H9 (cell line): ENCODE results near the gene PDE1C. TPM values are rescaled to one million over a fixed set of nuclear protein-coding genes. Genes with fewer than 3 reads are reported as not detected.

Experiments used
- DNase-seq: peaks from one replicate; pipeline ENCODE4 v3.0.0-alpha.2; 2017
- H2AFZ ChIP-seq: one replicate; pipeline ENCODE4 v1.6.1; 2013; ENCODE audit warnings: mild to moderate bottlenecking, low read length, control low read depth, moderate library complexity
- H2AK5ac ChIP-seq: 2 replicates; pipeline ENCODE4 v1.6.1; 2013; ENCODE audit warnings: low read length, control low read depth, mixed read lengths; ENCODE audit not compliant: insufficient read length
- H2BK120ac ChIP-seq: one replicate; pipeline ENCODE4 v1.6.1; 2013; ENCODE audit warnings: low read depth, mild to moderate bottlenecking, low read length, control low read depth, inconsistent platforms; ENCODE audit not compliant: poor library complexity, severe bottlenecking
- H2BK12ac ChIP-seq: 2 replicates; pipeline ENCODE4 v1.6.1; 2013; ENCODE audit warnings: low read length, control low read depth, mixed read lengths, low read depth; ENCODE audit not compliant: insufficient read length
- H2BK15ac ChIP-seq: 2 replicates; pipeline ENCODE4 v1.6.1; 2013; ENCODE audit warnings: low read depth, low read length, control low read depth
- H2BK20ac ChIP-seq: one replicate; pipeline ENCODE4 v1.6.1; 2013; ENCODE audit warnings: low read depth, mild to moderate bottlenecking, low read length, control low read depth, inconsistent platforms; ENCODE audit not compliant: poor library complexity, severe bottlenecking
- H2BK5ac ChIP-seq: 2 replicates; pipeline ENCODE4 v1.6.1; 2013; ENCODE audit warnings: low read length, control low read depth, mixed read lengths; ENCODE audit not compliant: insufficient read length
- H3K14ac ChIP-seq: 2 replicates; pipeline ENCODE4 v1.6.1; 2013; ENCODE audit warnings: low read length, control low read depth; ENCODE audit not compliant: insufficient read depth
- H3K18ac ChIP-seq: 2 replicates; pipeline ENCODE4 v1.6.1; 2013; ENCODE audit warnings: low read depth, mild to moderate bottlenecking, mixed read lengths, low read length, control low read depth; ENCODE audit not compliant: insufficient read length
- H3K23ac ChIP-seq: 2 replicates; pipeline ENCODE4 v1.6.1; 2013; ENCODE audit warnings: low read length, control low read depth, mixed read lengths, low read depth; ENCODE audit not compliant: insufficient read length
- H3K23me2 ChIP-seq: 2 replicates; pipeline ENCODE4 v1.6.1; 2013; ENCODE audit warnings: low read depth, mild to moderate bottlenecking, mixed read lengths, low read length, control low read depth; ENCODE audit not compliant: insufficient read length, poor library complexity, severe bottlenecking
- H3K27ac ChIP-seq: 2 replicates; pipeline ENCODE4 v1.5.1; 2013; ENCODE audit warnings: low read length, control low read depth, mixed read lengths, low read depth; ENCODE audit not compliant: insufficient read length
- H3K27me3 ChIP-seq: 2 replicates; pipeline ENCODE4 v1.6.1; 2013; ENCODE audit warnings: low read length, control low read depth, inconsistent platforms; ENCODE audit not compliant: insufficient read depth
- H3K4ac ChIP-seq: 2 replicates; pipeline ENCODE4 v1.6.1; 2013; ENCODE audit warnings: low read depth, mild to moderate bottlenecking, control low read depth, inconsistent platforms, low read length, moderate library complexity
- H3K4me1 ChIP-seq: 2 replicates; pipeline ENCODE4 v1.6.1; 2013; ENCODE audit warnings: low read length, control low read depth, inconsistent platforms; ENCODE audit not compliant: insufficient read depth
- H3K4me2 ChIP-seq: 2 replicates; pipeline ENCODE4 v1.6.1; 2013; ENCODE audit warnings: low read length, control low read depth, mixed read lengths; ENCODE audit not compliant: insufficient read length, insufficient read depth
- H3K56ac ChIP-seq: 2 replicates; pipeline ENCODE4 v1.6.1; 2013; ENCODE audit warnings: low read depth, mild to moderate bottlenecking, mixed read lengths, low read length, control low read depth; ENCODE audit not compliant: insufficient read length
- H3K79me1 ChIP-seq: 2 replicates; pipeline ENCODE4 v1.6.1; 2013; ENCODE audit warnings: low read depth, mild to moderate bottlenecking, moderate library complexity, low read length, control low read depth, inconsistent platforms; ENCODE audit not compliant: insufficient read depth, poor library complexity, severe bottlenecking
- H3K79me2 ChIP-seq: 2 replicates; pipeline ENCODE4 v1.6.1; 2013; ENCODE audit warnings: low read length, control low read depth, inconsistent platforms; ENCODE audit not compliant: insufficient read depth
- H3K9ac ChIP-seq: 2 replicates; pipeline ENCODE4 v1.6.1; 2013; ENCODE audit warnings: low read length, control low read depth, mixed read lengths; ENCODE audit not compliant: insufficient read length; ENCODE audit errors: extremely low read depth
- H3K9me3 ChIP-seq: one replicate; pipeline ENCODE4 v1.6.1; 2013; ENCODE audit warnings: low read depth, low read length, inconsistent platforms; ENCODE audit not compliant: control insufficient read depth
- H3T11ph ChIP-seq: one replicate; pipeline ENCODE4 v1.6.1; 2013; ENCODE audit warnings: mild to moderate bottlenecking, low read length, control low read depth, inconsistent platforms
- H4K20me1 ChIP-seq: one replicate; pipeline ENCODE4 v1.6.1; 2013; ENCODE audit not compliant: control insufficient read depth, insufficient read length, insufficient read depth
- H4K5ac ChIP-seq: 2 replicates; pipeline ENCODE4 v1.6.1; 2013; ENCODE audit warnings: low read depth, mild to moderate bottlenecking, mixed read lengths, low read length, control low read depth; ENCODE audit not compliant: insufficient read length
- H4K8ac ChIP-seq: replicated peaks from 2 replicates; pipeline ENCODE4 v1.6.1; 2013; ENCODE audit warnings: low read length, control low read depth, mixed read lengths, low read depth; ENCODE audit not compliant: insufficient read length
- H4K91ac ChIP-seq: 2 replicates; pipeline ENCODE4 v1.6.1; 2013; ENCODE audit warnings: low read depth, mild to moderate bottlenecking, moderate library complexity, mixed read lengths, low read length, control low read depth; ENCODE audit not compliant: insufficient read length
- H3K27ac Mint-ChIP-seq, 3 experiments: 2 replicates in 2 of 3; 3 replicates in 1 of 3; pipeline ENCODE4 v1.8.0; 2020 to 2021; ENCODE audit warnings: mixed read lengths in 3 of 3, mild to moderate bottlenecking in 1 of 3, moderate library complexity in 1 of 3
- H3K27me3 Mint-ChIP-seq: 2 replicates; pipeline ENCODE4 v1.8.0; 2021; ENCODE audit warnings: low read depth, mild to moderate bottlenecking, moderate library complexity, mixed read lengths
- H3K36me3 Mint-ChIP-seq, 3 experiments: 2 replicates in 2 of 3; 3 replicates in 1 of 3; pipeline ENCODE4 v1.8.0; 2020 to 2021; ENCODE audit warnings: low read depth in 3 of 3, mixed read lengths in 3 of 3; ENCODE audit not compliant: insufficient read depth in 1 of 3
- H3K4me1 Mint-ChIP-seq, 2 experiments: 2 replicates each; pipeline ENCODE4 v1.8.0; 2020; ENCODE audit warnings: mixed read lengths in 2 of 2
- H3K4me3 Mint-ChIP-seq, 2 experiments: 2 replicates in 1 of 2; 3 replicates in 1 of 2; pipeline ENCODE4 v1.8.0; 2020 to 2021; ENCODE audit warnings: mild to moderate bottlenecking in 2 of 2, mixed read lengths in 2 of 2, moderate library complexity in 1 of 2
- H3K9me3 Mint-ChIP-seq, 2 experiments: 2 replicates in 1 of 2; 3 replicates in 1 of 2; pipeline ENCODE4 v1.8.0; 2020; ENCODE audit warnings: mild to moderate bottlenecking in 2 of 2, mixed read lengths in 2 of 2, moderate library complexity in 1 of 2
- CTCF ChIP-seq: fragments of 200-600 bp; sonication (generic); conservative IDR thresholded peaks from 3 replicates; pipeline ENCODE4 v1.8.0; 2021; ENCODE audit warnings: antibody characterized with exemption, mild to moderate bottlenecking
- whole genome bisulfite sequencing: extraction: QIAGEN DNeasy Blood & Tissue Kit; methylation state at CpG from one replicate; pipeline ENCODE4 v1.1.7; 2013; ENCODE audit warnings: missing lambda C conversion rate, low lambda C conversion rate, mixed read lengths; ENCODE audit not compliant: insufficient read length; ENCODE audit errors: extremely low coverage; 5-methylcytosine and 5-hydroxymethylcytosine counted together
- total RNA-seq: library from RNA; stranded (reverse); gene quantifications from 2 replicates; pipeline ENCODE4 v1.2.1, GENCODE V29; 2021

The PDE1C gene
- total RNA-seq, 1 experiment from 2014 or later = 0.17 TPM

DNA sequence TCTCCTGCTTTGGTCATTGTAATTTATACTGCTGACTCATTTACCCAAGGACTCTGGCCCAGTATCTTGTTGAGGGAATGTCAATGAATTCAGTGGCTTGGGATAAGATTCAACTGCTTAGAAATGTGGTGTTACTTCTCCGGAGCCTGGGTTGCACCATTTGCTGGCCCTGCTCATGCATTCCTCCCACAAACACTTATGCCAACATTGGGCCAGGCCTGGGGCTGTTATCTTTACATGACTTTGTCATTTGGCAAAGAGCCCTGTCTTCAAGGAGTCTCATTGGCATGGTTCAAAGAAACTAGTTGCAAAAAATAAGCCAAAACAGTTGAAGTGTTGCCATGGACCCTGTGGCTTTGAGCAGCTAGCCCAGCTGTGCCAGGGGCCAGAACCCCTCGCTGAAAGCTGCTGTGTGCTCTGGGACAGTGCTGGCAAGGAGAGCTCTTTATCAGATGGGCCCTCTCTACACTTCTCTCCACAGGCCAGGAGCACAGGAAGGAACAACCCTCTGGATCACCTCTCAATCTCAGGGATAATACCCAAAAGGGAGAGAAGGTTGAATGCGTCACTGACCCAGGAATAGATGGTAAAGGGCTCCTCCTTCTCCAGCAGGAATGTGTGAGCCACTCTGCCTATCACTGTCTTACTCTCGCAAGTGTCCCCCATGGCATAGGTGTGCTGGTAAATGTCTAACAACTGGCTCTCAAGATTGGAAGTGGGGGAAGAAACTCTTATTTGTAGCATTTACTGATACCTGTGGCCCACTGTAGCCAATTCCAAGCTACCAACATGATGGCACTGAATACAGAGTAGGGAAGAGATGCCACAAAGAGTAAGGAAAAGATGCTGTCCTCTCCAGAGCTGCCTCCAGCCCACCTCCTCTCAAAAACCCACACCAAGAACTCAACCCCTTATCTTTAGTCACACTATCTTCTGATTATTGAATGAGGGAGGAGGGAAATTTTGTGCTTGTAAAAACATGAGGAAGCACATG is 23.5 kb upstream of the PDE1C start:
- Histone ChIP-seq H4K91ac (no peak overlapping the region), H3K79me1 (no peaks in the 10 kb centered on the region), H3K23me2 (no peaks in the 10 kb centered on the region), H4K5ac (no peak overlapping the region), H2BK5ac (no peak overlapping the region), H2AFZ (no peak overlapping the region), H2BK20ac (no peak overlapping the region), H2BK120ac (no peak overlapping the region), H3K9me3 (no peaks in the 10 kb centered on the region), H4K8ac (no peak overlapping the region), H3T11ph (no peak overlapping the region), H3K79me2 (no peaks in the 10 kb centered on the region), H4K20me1 (no peaks in the 10 kb centered on the region), H3K4me2 (no peak overlapping the region), H3K14ac (no peak overlapping the region), H2BK15ac (no peak overlapping the region), H2BK12ac (no peak overlapping the region), H3K4ac (no peak overlapping the region), H3K56ac (no peak overlapping the region), H3K18ac (no peak overlapping the region), H3K4me1 (no peaks in the 10 kb centered on the region), H3K27me3 (no peaks in the 10 kb centered on the region; the same call in 1 of the 2 replicates), H3K23ac (no peak overlapping the region), H2AK5ac (no peak overlapping the region), H3K27ac (no peak overlapping the region), H3K9ac (no peak overlapping the region)
- Mint-ChIP-seq H3K9me3 (peaks cover 0 to 2% of the 10 kb centered on the region in 2 experiments; a peak in 1 of 5 replicates), H3K27ac (no peak overlapping the region), H3K4me1 (no peaks in the 10 kb centered on the region), H3K4me3 (no peak overlapping the region), H3K36me3 (no peaks in the 10 kb centered on the region), H3K27me3 (peaks cover 22% of the 10 kb centered on the region)
- no peak for DNase-seq
- no peak for TF ChIP-seq CTCF
- no CpG with 5 or more reads among the region's 4 CpGs for WGBS
